A549 (cell line): Measurements from ENCODE around the gene AMZ1. TPM values are rescaled to one million over a fixed set of nuclear protein-coding genes. Genes with fewer than 3 reads are reported as not detected.
A peak's percentile ranks its signal among the peaks of the same experiment; 100 is the strongest.

Experiments used
- ATAC-seq, 2 experiments: fragments of 200-7000 bp in 1 of 2; fragments of >200 bp in 1 of 2; cut with Nextera tagmentation in 1 of 2; cut with Tn5 transposase in 1 of 2; 3 replicates each; pipeline versions ENCODE4 v1.8.0 to v1.9.1; 2018 to 2020; ENCODE audit warnings: mild to moderate bottlenecking in 1 of 2, moderate library complexity in 1 of 2
- CTCF ChIA-PET: fragments of 300-600 bp; sonication (Branson Sonifier 250); formaldehyde crosslinking; extraction: SDS; loops from one replicate; lab custom pipeline; 2021; ENCODE audit warnings: antibody characterized with exemption, inconsistent platforms; lab: Yijun Ruan, JAX
- POLR2A ChIA-PET: fragments of 350-600 bp; formaldehyde crosslinking; extraction: SDS; loops from one replicate; lab custom pipeline; 2021; ENCODE audit warnings: antibody characterized with exemption, inconsistent platforms; lab: Yijun Ruan, JAX
- DNase-seq, 2 experiments: peaks; one replicate each; pipeline versions ENCODE4 v3.0.0 to v3.0.0-alpha.2; 2011 to 2016; ENCODE audit warnings: low read depth in 1 of 2, low spot score in 1 of 2
- FAIRE-seq: peaks from 2 replicates; lab custom pipeline; 2011; peaks lifted over from hg19 to GRCh38; lab: Jason Lieb, UNC
- H3K27ac ChIP-seq, 2 experiments: fragments of >200 bp; sonication (Bioruptor Twin); formaldehyde crosslinking; 3 replicates each; pipeline ENCODE4 v1.5.1; 2016 to 2017
- H3K4me1 ChIP-seq: fragments of >200 bp; sonication (Bioruptor Twin); formaldehyde crosslinking; 3 replicates; pipeline ENCODE4 v1.6.1; 2016
- H3K4me2 ChIP-seq: fragments of >200 bp; sonication (Bioruptor Twin); formaldehyde crosslinking; 3 replicates; pipeline ENCODE4 v1.6.1; 2016
- H3K4me3 ChIP-seq: fragments of >200 bp; sonication (Bioruptor Twin); formaldehyde crosslinking; 3 replicates; pipeline ENCODE4 v1.5.1; 2016
- H3K9me3 ChIP-seq: fragments of >200 bp; sonication (Bioruptor Twin); formaldehyde crosslinking; 3 replicates; pipeline ENCODE4 v1.6.1; 2016
- BCL3 ChIP-seq: fragments of >200 bp; sonication (Bioruptor Twin); formaldehyde crosslinking; IDR thresholded peaks from 3 replicates; pipeline ENCODE4 v1.6.1; 2016
- CEBPB ChIP-seq, 2 experiments: fragments of >200 bp in 1 of 2; sonication (Bioruptor Twin) in 1 of 2; formaldehyde crosslinking in 1 of 2; IDR thresholded peaks; 2 replicates each; pipeline ENCODE4 v1.6.1; 2012 to 2016
- CHD2 ChIP-seq: fragments of 150-350 bp; IDR thresholded peaks from 2 replicates; pipeline ENCODE4 v1.6.1; 2014; ENCODE audit warnings: low read length; ENCODE audit not compliant: partially characterized antibody
- E2F6 ChIP-seq: IDR thresholded peaks from 2 replicates; pipeline ENCODE4 v1.6.1; 2012; ENCODE audit warnings: low read depth, borderline replicate concordance
- EP300 ChIP-seq, 2 experiments: fragments of >200 bp; sonication (Bioruptor Twin); formaldehyde crosslinking; IDR thresholded peaks; 2 replicates in 1 of 2; 3 replicates in 1 of 2; pipeline ENCODE4 v1.6.1; 2016 to 2017
- ESRRA ChIP-seq: fragments of 150-350 bp; IDR thresholded peaks from 2 replicates; pipeline ENCODE4 v1.6.1; 2014; ENCODE audit warnings: mild to moderate bottlenecking, low read length, borderline replicate concordance
- FOSL2 ChIP-seq, 2 experiments: fragments of 450-650 bp in 1 of 2; fragments of >200 bp in 1 of 2; sonication (Bioruptor Twin) in 1 of 2; formaldehyde crosslinking; IDR thresholded peaks; 2 replicates each; pipeline versions ENCODE4 v1.5.0 to v1.6.1; 2016 to 2020; ENCODE audit warnings: mild to moderate bottlenecking in 1 of 2, moderate library complexity in 1 of 2
- GATA3 ChIP-seq: IDR thresholded peaks from 2 replicates; pipeline ENCODE4 v1.6.1; 2012; ENCODE audit warnings: borderline replicate concordance
- HDAC2 ChIP-seq: fragments of 200-600 bp; sonication (generic); IDR thresholded peaks from 2 replicates; pipeline ENCODE4 v1.6.1; 2016
- HES2 ChIP-seq: fragments of >200 bp; sonication (Bioruptor Twin); formaldehyde crosslinking; IDR thresholded peaks from 2 replicates; pipeline ENCODE4 v1.6.1; 2016
- JUN ChIP-seq, 2 experiments: fragments of >200 bp; sonication (Bioruptor Twin); formaldehyde crosslinking; IDR thresholded peaks; 2 replicates in 1 of 2; 3 replicates in 1 of 2; pipeline ENCODE4 v1.6.1; 2016 to 2017
- JUNB ChIP-seq: fragments of >200 bp; sonication (Bioruptor Twin); formaldehyde crosslinking; IDR thresholded peaks from 2 replicates; pipeline ENCODE4 v1.6.1; 2016
- KDM1A ChIP-seq: fragments of 200-600 bp; sonication (generic); IDR thresholded peaks from 2 replicates; pipeline ENCODE4 v1.6.1; 2016; ENCODE audit warnings: low read depth, mild to moderate bottlenecking
- MAFK ChIP-seq: fragments of 450-650 bp; IDR thresholded peaks from 2 replicates; pipeline ENCODE4 v1.6.1; 2014; ENCODE audit not compliant: partially characterized antibody
- MAX ChIP-seq: IDR thresholded peaks from 2 replicates; pipeline ENCODE4 v1.6.1; 2012
- MYC ChIP-seq: IDR thresholded peaks from 2 replicates; pipeline ENCODE4 v1.6.1; 2012; ENCODE audit warnings: mild to moderate bottlenecking, inconsistent platforms, low read length, improper control_type of control experiment, borderline replicate concordance
- NFE2L2 ChIP-seq: fragments of 150-350 bp; conservative IDR thresholded peaks from 2 replicates; pipeline ENCODE4 v1.6.1; 2014; ENCODE audit warnings: low read length
- PHF8 ChIP-seq: fragments of 200-600 bp; sonication (generic); IDR thresholded peaks from 2 replicates; pipeline ENCODE4 v1.6.1; 2016; ENCODE audit warnings: low read depth, mild to moderate bottlenecking, antibody characterized with exemption, moderate library complexity, borderline replicate concordance
- RAD21 ChIP-seq, 2 experiments: fragments of >200 bp in 1 of 2; sonication (Bioruptor Twin) in 1 of 2; formaldehyde crosslinking in 1 of 2; IDR thresholded peaks in 1 of 2; conservative IDR thresholded peaks in 1 of 2; 2 replicates in 1 of 2; 3 replicates in 1 of 2; pipeline ENCODE4 v1.6.1; 2012 to 2018; ENCODE audit warnings: inconsistent platforms in 1 of 2
- RFX5 ChIP-seq: fragments of 450-650 bp; IDR thresholded peaks from 2 replicates; pipeline ENCODE4 v1.7.1; 2014; ENCODE audit warnings: antibody characterized with exemption, mild to moderate bottlenecking, moderate library complexity
- SMC3 ChIP-seq: fragments of >200 bp; sonication (Bioruptor Twin); formaldehyde crosslinking; IDR thresholded peaks from 3 replicates; pipeline ENCODE4 v1.6.1; 2018; ENCODE audit warnings: inconsistent platforms
- TFCP2L1 ChIP-seq: fragments of 250-450 bp; sonication (Bioruptor Pico); IDR thresholded peaks from 2 replicates; pipeline ENCODE4 v1.5.0; 2021; ENCODE audit warnings: mild to moderate bottlenecking
- WGBS: methylation state at CpG from one replicate; pipeline ENCODE4 v1.1.6; 2017; ENCODE audit errors: missing lambda C conversion rate; 5-methylcytosine and 5-hydroxymethylcytosine counted together
- polyA plus RNA-seq, 4 experiments: library from polyadenylated mRNA; depleted of rRNA in 3 of 4; stranded (reverse); fragments of >200 nt; fragmentation: RNase III in 1 of 4; extraction: RNeasy Plus Mini Kit Qiagen cat#74134 plus additional on column Dnase treatment in 1 of 4; gene quantifications; 2 replicates in 3 of 4; 3 replicates in 1 of 4; pipeline ENCODE4 v1.2.3, GENCODE V29; 2011 to 2017

The AMZ1 gene
- polyA plus RNA-seq, 2 of the 4 experiments (the other 2 are of a cell fraction), result 0.01 TPM; not detected in 1

GRCh38 chr7:2757904-2758672 lies 70.1 kb downstream of the AMZ1 start:
- peak; percentile 81 for FAIRE-seq
- no peak for TF ChIP-seq TFCP2L1 (CRISPR knock-in tag)
- peak; percentile 75 to 85; a peak in 3 of 5 replicates for TF ChIP-seq JUN (IDR thresholded peaks at IDR 0.05)
- no peak for TF ChIP-seq PHF8
- TF ChIP-seq KDM1A, result peak; percentile 48; the same call in 1 of the 2 replicates
- TF ChIP-seq RFX5, result no peak
- TF ChIP-seq GATA3, result peak; percentile 52; the same call in 1 of the 2 replicates
- peak; percentile 31 for TF ChIP-seq CHD2
- peak; percentile 25; the same call in 1 of the 2 replicates for TF ChIP-seq MYC
- TF ChIP-seq EP300 (IDR thresholded peaks at IDR 0.05), result peak in 1 of 2 experiments; percentile 56; a peak in 2 of 5 replicates
- peak; percentile 27; the same call in 1 of the 2 replicates for TF ChIP-seq HES2
- peak; percentile 46 to 85; a peak in 3 of 4 replicates for TF ChIP-seq CEBPB (IDR thresholded peaks at IDR 0.05)
- TF ChIP-seq BCL3, result peak; percentile 23; the same call in 1 of the 3 replicates
- peak; percentile 88 for TF ChIP-seq MAFK
- TF ChIP-seq FOSL2 (IDR thresholded peaks at IDR 0.05), result peak; percentile 99
- TF ChIP-seq FOSL2 (CRISPR knock-in tag; IDR thresholded peaks at IDR 0.05), result peak; percentile 100
- no peak for TF ChIP-seq SMC3
- TF ChIP-seq ESRRA, result peak; percentile 20; the same call in 1 of the 2 replicates
- peak; percentile 75 for TF ChIP-seq NFE2L2
- TF ChIP-seq JUNB, result peak; percentile 97
- peak; percentile 11 to 16; a peak in 1 of 5 replicates for TF ChIP-seq RAD21 (conservative IDR thresholded peaks at IDR 0.05 in 1 of 2, IDR thresholded peaks at IDR 0.05 in 1 of 2)
- 0 out of 2 replicates have a peak, but pooled peaks have one; percentile 19 for TF ChIP-seq E2F6
- no peak for TF ChIP-seq HDAC2
- peak; percentile 46; the same call in 1 of the 2 replicates for TF ChIP-seq MAX
- Histone ChIP-seq H3K27ac (peak overlapping the region; percentile 92 to 95), H3K9me3 (no peaks in the 10 kb centered on the region), H3K4me1 (peaks cover 48% of the 10 kb centered on the region), H3K4me3 (peak overlapping the region; percentile 16; the same call in 1 of the 3 replicates), H3K4me2 (peak overlapping the region; percentile 93)
- 5% methylated on average over 12 of the region's 12 CpGs for WGBS
- POLR2A ChIA-PET, result interaction anchor here (0.8 to 1.5 kb wide), 8 partner anchors 18 to 544 kb away, joined by 3 to 5 read pairs (median 3); no protein-coding TSS in a partner anchor
- CTCF ChIA-PET, result interaction anchor here (0.6 to 3.8 kb wide), 10 partner anchors 21 to 423 kb away, joined by 3 to 15 read pairs (median 3); no protein-coding TSS in a partner anchor
- ATAC-seq, result peak; percentile 84 to 87
- DNase-seq, result peak; percentile 72 to 97
